ENCODE measurements around the gene BLNK.
"Not testable (repeated sequence)": the region's sequence is repeated elsewhere in the genome, so short reads cannot be mapped to it uniquely, and the experiment has no call there.

Gene BLNK

GRCh38 chr10:96271016-96271815 is at the start of gene BLNK:
TSS of gene BLNK (minus strand) at chr10:96271569. CDS start at chr10:96271398, 171 bp downstream.
- no peak for DNase-seq (ENCODE audit: low read depth in 2 of 2)

DNA sequence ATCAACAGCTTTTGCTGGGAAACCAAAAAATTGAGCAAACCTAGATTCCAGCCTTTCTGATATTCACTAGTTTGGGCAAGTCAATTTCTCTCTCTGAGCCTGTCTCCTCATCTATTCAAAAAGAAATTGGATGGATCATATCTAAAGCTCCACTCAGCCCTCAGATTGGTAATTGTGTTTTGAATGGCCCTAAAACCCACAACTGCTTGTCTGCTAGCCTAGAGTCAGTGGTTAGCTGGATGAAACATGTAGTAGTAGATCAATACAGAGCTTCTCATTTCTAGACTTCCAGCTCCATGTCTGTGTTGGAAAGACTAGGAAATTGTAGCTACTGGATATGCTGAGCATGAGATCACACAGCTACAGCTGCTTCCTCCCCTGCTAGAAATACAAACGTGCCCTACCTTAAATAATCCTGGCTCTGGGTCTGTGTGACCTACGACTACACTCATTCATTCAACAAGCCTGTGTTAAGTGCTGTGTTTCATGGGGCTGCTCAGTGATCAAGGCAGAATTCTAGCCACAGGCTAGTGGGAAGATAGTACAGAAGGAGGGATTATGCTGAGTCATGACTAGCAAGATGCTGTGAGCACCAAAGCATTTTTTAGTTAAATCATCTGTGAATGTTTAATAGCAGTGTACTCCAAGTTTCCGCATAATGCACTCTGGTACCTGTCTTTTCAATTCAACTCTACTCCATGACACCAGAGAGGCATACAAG is 48.5 kb upstream of the BLNK start:
- no peak for DNase-seq (ENCODE audit: low read depth in 2 of 2)

DNA sequence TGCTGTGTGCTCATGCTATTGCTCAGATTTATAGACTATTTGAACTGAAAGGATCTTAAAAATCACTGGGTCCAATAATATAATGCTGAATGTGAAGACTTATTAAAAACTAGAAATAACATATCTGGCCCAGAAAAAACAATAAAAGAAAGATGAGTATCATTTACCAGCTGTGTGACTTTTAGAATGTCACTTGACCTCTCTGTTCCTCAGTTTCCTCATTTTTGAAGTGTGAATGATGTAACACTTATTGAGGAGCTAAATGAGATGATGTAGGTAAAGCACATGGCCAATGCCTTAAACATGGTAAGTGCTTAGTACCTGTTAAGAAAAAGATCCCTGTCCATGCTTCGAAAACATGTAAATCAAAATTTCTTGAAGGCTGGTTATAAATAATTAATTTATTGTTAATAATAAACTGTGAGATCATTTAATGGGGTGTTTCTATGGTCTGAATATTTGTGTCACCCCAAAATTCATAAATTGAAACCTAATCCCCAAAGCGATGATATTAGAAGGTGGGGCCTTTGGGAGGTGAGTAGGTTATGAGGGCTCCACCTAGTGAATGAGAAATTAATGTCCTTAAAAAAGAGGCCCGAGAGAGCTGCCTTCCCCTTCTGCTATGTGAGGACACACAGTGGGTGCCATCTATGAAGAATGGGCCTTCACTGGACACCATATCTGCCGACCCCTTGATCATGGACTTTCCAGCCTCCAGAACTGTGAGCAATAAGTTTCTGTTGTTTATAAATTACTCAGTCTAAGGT is 45.9 kb upstream of the BLNK start:
- DNase-seq (ENCODE audit: low read depth in 2 of 2), result no peak

- no peak for DNase-seq (ENCODE audit: low read depth in 2 of 2)
Observed at GRCh38 chr10:96313344-96313743, 42.0 kb upstream of the BLNK start.

GRCh38 chr10:96311180-96311715 is 39.9 kb upstream of the BLNK start:
- DNase-seq (ENCODE audit: low read depth in 2 of 2), result no peak

- no peak for DNase-seq (ENCODE audit: low read depth in 2 of 2)
Observed at GRCh38 chr10:96310321-96310669, 38.9 kb upstream of the BLNK start.

DNA sequence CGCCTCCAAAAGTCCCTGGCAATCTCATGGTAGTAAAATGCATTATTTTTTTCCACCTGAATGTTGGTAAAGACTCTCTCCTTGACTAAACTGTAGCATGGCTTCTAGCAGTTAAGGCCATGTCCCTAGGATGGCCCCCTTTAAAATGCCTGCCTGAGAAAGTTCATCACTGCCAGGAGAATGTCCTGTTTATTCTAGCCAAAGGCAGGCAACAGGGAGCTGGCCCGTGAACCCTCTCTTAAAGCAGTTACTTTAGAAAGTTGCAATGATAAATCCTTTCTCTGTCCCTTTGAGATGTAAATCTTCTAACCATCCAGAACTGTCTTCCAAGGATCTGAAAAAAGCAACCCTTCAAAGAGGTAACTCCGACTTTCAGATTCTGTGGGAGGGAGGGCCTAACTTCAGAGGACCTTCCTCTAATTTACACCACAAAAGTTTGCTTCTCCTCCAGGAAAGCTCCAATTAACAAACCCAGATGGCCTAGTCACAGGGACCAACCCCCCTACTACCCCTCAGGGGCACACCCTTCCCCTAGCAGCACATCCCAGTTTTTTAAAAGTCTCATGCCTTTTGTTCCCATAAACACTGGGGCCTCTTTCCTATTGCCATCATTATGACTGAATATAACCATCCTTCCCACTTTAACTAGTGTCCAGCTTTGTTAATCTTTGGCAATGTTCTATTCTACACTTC is 38.4 kb upstream of the BLNK start:
- DNase-seq (ENCODE audit: low read depth in 2 of 2), result no peak

DNA sequence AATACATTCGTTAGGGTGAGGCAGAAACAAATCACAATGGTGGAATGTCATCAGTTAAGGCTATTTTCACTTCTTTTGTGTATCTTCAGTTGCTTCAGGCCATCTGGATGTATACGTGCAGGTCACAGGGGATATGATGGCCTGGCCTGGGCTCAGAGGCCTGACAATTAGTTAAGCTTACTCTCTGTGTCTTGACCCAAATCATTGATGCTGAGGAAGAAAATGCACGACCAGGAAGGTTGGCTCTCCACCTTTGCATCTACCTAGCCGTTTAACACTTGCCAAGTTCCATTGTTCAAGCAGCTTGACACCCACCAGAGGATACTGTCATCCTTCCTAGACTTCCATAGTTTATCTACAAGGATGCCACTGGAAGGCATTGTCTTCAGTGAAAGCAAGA is 37.5 kb upstream of the BLNK start:
- not testable (repeated sequence) for DNase-seq (ENCODE audit: low read depth in 2 of 2)

DNA sequence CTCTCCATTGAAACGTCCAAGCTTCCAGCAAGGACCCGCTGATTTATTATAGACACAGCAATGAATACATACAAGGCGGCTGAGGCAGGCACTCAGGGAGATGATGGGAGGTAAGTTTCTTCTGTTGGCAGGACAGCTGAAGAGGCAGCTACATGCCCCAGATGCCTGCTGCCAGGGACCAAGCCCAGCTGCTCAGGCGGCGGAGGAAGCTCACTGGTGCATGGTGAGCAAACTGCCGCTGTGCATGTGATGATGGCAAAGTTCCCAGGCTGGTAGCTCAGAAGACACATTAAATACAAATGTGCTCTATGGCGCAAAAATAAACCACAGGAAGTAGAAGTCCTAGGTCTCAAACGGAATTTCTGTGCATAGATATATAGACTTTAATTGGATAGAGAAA is 35.1 kb upstream of the BLNK start:
- DNase-seq (ENCODE audit: low read depth in 2 of 2), result no peak

- DNase-seq (ENCODE audit: low read depth in 2 of 2), result no peak
Observed at GRCh38 chr10:96305019-96305418, 33.6 kb upstream of the BLNK start.

DNA sequence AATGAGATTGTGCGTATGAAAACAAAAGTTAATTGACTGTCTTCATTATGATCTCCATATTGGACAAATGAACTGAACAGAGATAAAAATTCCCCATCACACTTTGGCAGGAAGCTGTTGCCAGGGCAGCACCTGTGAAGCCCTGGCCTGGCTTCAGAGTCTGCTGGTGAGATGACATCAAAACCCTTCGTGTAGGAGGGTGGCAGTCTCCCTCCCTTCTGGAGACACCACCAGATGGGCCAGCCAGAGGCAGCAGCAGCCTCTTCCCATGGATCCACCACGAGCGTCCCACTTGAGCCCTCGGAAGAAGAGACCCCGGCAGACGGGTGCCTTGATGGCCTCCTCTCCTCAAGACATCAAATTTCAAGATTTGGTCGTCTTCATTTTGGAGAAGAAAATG is 32.9 kb upstream of the BLNK start, which contains the start of gene DNTT:
Gene DNTT (plus strand): TSS at position 205 of the 400 bp plus-strand sequence. CDS start 64 bp downstream, at position 269.
- no peak for DNase-seq (ENCODE audit: low read depth in 2 of 2)

GRCh38 chr10:96301616-96302015 is 30.2 kb upstream of the BLNK start:
- no peak for DNase-seq (ENCODE audit: low read depth in 2 of 2)

DNA sequence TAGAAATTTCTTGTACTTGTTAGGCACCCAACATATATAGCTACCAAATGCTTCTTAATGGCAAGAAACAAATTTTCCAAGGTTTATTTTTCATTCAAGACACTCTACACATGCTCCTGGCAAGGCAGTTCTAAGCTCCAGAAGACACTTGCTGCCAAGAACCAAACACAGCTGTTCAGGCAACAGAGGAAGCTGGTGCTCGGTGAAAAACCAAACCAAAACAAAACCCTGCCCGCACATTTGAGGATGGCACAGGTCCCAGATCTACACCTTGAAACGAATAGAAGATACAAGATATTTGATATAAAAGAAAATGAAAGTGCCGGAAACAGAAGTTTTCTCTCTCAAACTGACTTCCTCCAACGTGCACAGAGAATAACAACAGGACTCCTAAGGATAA is 28.0 kb upstream of the BLNK start:
- DNase-seq (ENCODE audit: low read depth in 2 of 2), result no peak

DNA sequence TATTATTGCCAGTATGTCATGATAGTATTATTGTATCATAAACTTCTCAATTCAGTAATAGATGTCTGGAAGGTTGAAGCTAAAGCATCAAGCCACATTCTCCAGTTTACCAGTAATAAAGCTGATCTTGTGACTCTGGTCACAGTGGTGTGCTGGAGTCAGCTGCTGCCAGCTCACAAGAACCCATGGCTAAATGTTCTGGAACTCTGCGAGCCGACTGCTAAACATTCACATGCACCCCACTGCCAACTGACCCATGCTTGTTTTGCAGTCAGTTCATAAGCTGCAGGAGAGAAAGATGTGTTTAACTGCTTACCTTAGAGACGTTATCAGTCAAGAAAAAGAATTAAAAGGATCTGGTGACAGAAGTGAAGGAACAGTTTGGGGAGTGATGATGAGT is 27.0 kb upstream of the BLNK start:
- no peak for DNase-seq (ENCODE audit: low read depth in 2 of 2)

GRCh38 chr10:96297486-96297885 is 26.1 kb upstream of the BLNK start:
- no peak for DNase-seq (ENCODE audit: low read depth in 2 of 2)

- no peak for DNase-seq (ENCODE audit: low read depth in 2 of 2)
Observed at GRCh38 chr10:96295475-96295874, 24.1 kb upstream of the BLNK start.

DNA sequence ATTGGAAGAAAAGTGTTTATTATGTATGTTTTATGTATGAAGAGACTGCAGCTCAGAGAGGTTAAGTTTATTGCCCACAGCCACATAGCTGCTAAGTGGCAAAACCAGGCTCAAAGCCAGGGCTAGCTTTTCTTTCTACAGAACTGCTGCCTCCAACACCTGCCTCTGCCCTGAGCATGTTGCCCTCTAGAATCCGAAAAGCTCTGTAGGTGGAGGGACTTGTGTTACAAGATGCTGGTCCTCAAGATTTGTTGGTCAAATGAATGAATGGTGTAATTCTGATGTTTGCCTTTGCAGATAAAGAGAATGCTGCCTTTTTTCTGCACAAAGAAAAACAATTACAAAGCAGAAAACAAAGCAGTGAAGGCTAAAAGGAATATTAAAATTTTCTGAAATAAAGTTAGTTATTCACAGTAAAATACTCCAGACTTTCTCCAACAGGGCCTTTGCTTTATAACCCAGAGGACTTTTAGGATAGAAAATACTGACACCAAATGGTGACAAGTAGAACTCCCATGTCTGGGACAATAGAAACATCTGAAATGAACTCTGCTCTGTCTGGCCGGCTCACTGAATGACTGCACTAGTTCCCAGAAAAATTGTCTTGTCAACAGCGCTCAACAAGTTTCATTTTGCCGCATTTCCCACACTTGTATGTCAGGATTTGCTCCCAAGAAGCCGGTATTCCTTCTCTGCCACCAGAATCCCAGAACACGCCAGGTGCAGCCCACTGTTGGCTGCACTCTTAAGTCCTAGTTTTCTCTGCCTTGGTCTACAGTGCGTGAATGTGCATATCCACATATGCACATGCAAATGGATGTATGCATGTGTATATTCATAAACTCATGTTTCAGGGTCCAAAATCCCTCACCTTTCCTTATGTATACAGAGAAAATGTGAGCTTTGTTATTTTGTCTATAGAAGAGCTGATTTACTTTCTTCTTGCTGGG is 21.9 kb upstream of the BLNK start:
- DNase-seq (ENCODE audit: low read depth in 2 of 2), result no peak

DNA sequence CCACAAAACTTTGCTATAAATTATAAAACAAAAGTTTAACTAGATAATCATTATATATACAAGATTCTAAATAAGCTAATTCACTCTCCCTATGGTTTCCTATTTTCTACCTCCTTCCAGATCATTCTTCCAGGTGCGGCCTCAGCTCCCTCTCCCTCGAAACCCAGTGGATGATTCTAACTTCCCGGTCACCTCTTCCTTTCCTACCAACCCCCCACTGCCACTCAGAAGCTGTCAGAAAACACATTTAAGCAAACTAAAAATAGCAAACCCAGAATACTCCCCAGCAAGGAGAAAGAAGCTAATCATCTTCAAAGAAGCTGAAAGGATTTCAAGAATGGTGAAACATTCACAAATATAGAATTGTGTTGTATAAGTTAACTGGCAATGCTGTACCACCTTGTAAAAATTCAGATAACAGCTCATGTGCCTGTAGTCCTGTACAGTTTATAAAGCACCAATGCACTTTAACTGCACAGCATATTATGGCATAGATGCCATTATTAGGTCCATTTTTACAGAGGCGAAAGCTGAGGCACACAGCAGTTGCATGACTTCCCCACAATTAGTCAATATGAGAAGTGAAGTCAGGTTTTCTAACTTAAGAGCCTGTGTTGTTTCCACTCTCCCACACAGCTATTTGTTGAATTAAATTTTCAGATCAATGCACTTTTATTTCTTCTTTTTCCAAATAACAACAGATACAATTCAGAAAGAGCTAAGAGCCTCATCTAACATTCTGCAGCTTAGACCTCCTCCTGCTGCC is 19.2 kb upstream of the BLNK start:
- DNase-seq (ENCODE audit: low read depth in 2 of 2), result no peak

DNA sequence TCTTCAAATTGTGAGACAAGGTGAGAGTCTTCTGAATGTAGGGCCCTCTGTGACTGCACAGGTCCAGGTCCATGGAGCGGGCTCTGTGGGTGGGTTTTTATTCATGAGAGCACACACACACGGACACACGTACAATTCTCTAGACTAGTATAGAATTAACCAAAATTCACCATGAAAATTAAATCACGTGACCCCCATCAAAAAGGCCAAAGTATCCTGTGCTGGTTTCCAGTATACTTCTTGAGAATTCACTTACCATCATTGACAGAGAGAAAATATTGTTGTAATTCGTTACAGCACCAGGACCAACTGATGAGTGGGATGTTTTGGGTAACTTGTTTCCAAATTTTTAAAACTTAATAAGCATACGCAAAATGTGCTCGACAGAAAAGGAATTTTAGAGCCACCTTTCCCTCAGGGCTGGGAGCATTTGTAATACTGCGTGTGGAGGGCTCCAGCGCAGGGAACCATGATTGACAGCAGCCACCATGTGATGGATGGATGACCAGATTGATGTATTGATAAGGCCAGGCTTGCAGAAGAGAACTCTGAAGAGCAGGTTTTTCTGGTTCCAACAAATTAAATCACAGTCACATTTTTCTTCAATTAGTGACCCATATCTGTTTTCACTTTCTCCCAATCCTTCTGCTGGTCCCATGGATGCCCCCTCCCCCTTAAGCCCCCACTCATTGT is 18.0 kb upstream of the BLNK start:
- DNase-seq (ENCODE audit: low read depth in 2 of 2), result no peak
